HG03520 (cell line): ENCODE results near the gene CHFR.
"Not testable (repeated sequence)": the region's sequence is repeated elsewhere in the genome, so short reads cannot be mapped to it uniquely, and the experiment has no call there.

Experiments
- ATAC-seq: cut with Tn5 transposase; IDR thresholded peaks from one replicate; pipeline ENCODE4 v1.9.1; 2021; ENCODE audit warnings: mild to moderate bottlenecking, moderate library complexity; ENCODE audit not compliant: unreplicated experiment

CHFR gene

DNA sequence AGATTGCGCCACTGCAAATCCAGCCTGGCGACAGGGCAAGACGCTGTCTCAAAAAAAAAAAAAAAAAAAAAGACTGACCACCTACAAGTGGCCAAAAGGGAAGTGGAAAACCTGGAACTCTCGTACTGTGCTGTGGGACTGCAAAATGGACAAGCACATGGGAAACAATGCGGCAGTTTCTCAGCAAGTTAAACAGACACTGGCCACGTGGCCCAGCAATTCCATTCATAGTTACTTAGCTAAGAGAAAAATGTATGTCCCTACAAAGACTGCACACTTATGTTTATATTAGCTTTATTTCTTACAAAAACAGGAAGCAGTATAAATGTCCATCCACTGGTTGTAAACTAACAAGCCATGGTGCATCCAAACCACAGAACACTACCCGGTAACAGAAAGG, 5.6 kb downstream of the CHFR start:
- ATAC-seq, result no peak

- not testable (repeated sequence) for ATAC-seq
Measured at GRCh38 chr12:132874620-132875019, 12.8 kb downstream of the CHFR start.

GRCh38 chr12:132874175-132874574, 13.2 kb downstream of the CHFR start:
- ATAC-seq, result no peak

GRCh38 chr12:132873724-132874123, 13.7 kb downstream of the CHFR start:
- no peak for ATAC-seq

DNA sequence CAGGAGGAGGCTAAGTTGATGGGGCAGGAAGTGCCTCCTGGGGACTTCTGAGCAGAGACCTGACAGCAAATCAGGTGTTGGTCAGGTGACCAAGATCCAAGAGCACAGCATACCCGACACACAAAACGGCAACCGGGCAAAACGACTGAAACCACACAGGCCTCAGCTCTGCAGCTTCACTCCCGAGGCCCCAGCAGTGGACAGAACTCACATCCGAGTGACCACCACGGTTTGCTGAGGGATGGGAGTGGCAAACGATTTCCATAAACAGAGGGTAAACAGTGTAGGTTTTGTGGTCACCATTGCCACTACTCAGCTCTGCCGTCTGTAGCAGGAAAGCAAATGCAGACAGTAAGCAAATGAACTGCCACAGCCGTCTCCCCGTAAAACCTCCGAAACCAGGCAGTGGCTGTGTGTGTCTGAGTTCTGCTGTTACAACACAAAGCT, 14.4 kb downstream of the CHFR start:
- ATAC-seq, result no peak

GRCh38 chr12:132872073-132872855, 15.1 kb downstream of the CHFR start:
- no peak for ATAC-seq

DNA sequence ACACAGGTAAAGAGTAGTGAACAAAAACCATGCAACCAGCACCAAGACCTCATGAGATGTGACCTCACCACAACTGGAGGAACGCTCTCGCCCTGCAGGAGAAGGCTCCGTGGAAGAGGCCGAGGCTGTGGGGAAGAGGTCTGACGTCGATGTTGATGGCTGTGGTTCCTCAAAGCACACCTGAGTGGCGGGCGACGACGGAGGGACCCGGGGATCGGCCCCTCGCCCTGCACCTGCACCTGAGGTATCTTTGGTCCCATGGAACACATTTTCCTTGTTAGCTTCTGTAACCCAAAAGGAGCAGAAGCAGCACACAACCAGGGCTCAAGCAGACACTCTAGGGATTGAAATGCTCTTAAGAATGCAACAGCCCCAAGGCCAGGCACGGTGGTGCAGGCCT, 17.9 kb downstream of the CHFR start:
- ATAC-seq, result no peak

GRCh38 chr12:132866251-132866828, 21.1 kb downstream of the CHFR start:
- ATAC-seq, result no peak

DNA sequence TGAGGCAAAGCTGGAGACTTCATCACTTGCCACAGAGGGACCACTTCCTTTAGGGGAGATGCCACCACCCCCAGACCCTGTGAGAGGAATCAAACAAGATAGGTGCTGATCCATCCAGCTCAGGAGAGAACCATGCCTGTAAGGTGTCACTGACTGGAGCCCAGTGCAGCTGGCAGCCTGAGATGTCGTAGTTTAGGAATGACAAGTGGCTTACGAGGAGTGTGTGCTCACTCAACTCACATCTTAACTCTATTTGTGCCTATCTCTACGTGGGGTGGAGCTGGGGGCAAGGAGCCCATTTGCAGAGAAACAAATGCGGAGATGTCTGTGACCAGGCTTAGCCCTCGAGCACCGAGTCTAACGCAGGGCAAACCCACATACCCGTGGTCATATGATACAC, 25.8 kb downstream of the CHFR start:
- ATAC-seq, result no peak

DNA sequence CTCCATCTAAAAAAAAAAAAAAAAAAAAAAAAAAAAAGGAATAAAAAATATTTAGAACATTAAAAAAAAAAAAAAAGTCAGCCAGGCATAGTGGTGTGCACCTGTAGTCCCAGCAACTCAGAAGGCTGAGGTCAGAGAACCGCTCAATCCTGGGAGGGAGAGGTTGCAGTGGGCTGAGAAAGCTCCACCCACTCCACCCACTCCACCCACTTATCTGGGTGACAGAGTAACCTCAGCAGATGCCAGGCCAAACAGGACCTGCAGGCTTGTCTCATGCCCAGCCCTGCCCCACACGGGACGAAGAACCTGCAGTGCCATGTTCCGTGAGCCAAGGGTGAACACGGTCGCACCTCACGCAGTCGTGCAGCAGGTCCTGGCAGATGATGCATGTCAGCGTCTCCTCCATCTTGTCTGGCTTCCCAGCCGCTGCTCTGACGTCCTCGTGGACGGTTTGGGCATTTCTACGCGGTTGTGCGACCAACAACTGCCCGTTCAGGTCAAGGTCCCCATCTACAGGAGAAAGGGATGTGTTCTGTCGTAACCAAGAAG, 28.6 kb downstream of the CHFR start:
- ATAC-seq, result no peak

DNA sequence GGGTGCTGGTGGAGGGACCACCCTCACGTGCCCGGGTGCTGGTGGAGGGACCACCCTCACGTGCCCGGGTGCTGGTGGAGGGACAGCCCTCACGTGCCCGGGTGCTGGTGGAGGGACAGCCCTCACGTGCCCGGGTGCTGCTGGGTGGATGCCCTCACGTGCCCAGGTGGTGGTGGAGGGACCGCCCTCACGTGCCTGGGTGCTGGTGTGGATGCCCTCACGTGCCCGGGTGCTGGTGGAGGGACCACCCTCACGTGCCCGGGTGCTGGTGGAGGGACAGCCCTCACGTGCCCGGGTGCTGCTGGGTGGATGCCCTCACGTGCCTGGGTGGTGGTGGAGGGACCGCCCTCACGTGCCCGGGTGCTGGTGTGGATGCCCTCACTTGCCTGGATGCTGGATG, 30.4 kb downstream of the CHFR start:
- ATAC-seq, result not testable (repeated sequence)

- no peak for ATAC-seq
Measured at GRCh38 chr12:132856581-132856980, 30.8 kb downstream of the CHFR start.

DNA sequence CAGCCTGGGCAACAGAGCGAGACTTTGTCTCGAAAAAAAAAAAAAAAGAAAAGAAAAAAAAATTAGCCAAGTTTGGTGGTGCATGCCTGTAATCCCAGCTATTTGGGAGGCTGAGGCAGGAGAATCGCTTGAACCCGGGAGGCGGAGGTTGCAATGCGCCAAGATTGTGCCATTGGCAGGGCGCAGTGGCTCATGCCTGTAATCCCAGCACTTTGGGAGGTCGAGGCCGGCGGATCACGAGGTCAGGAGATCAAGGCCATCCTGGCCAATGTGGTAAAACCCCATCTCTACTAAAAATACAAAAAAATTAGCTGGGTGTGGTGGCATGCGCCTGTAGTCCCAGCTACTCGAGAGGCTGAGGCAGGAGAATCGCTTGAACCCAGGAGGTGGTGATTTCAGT, 32.2 kb downstream of the CHFR start:
- ATAC-seq, result not testable (repeated sequence)

DNA sequence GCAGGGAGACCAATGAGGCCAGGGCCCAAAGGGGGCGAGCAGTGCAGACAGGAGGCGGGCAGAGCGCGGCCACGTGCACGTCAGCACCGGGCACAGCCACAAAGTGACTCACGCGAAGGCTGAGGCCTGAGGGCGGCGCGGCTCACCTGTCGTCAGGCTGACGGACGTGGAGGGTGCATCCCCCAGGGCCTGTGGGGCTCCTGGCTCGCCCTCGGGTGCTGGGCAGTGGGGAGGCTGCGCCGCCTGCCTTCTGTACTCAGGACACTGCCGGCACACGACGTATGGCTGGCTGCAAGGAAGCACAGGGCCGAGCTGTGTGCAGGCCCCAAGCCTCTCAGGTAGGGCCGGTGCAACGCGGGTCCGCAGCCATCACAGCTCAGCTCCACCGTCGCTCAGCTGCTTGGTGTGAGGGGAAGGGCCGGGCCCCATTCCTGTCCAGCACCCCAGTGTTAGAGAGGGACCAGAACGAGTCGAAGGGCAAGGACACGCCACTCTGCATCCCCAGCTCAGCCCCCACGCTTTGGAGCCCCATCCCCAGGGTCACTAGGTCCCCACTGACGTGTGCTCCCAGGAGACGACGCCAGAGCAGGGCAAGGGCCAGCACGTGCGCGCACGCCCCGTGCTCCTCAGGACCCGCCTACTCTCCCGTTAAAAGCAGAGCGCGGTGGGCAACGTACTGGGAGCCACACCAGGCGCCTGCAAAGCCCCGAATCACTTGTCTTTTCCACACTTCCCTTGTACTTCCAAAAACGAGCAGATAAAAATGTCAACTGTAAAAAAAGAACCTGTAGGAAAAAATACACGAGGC, 33.9 kb downstream of the CHFR start:
- ATAC-seq, result no peak

- no peak for ATAC-seq
Measured at GRCh38 chr12:132852496-132852895, 34.9 kb downstream of the CHFR start.

DNA sequence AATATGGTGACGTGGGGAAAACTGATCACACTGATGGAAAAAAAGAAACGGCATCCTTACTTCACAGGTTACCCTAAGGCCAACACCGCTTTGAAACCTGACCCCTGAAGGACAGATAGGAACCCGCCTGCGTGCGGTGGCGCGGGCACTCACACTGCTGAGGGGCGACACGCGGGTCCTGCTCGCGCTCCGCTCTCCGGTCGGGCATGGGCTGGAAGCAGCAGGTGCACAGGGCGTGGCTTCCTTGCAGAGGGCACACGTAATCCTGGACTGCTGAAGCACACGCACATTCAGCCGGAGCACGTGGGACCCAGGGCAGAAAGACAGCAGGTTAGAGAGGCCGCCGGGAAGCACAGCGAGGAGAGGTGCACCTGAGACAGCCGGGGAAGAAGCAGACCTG, 35.9 kb downstream of the CHFR start:
- no peak for ATAC-seq

GRCh38 chr12:132850291-132850690, 37.1 kb downstream of the CHFR start:
- ATAC-seq, result no peak

DNA sequence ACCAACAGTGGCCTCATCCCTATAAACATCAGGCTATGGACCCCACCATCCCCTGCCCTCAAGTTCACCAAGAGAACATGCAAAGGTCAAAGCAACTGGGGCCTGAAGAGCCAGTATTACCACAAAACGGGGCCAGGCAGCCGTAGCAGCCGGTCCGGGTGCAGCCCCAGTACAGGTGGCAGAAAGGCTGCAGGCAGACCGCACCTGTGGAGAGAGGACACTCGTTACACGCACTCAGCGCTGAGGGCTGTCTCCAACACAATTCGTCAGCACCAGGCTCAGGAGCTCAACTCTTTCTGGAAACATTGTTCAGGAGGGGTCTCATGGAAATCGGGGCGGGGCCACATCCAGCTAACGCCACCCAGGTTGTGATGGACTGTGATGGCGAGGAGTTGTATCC, 38.9 kb downstream of the CHFR start:
- ATAC-seq, result no peak

DNA sequence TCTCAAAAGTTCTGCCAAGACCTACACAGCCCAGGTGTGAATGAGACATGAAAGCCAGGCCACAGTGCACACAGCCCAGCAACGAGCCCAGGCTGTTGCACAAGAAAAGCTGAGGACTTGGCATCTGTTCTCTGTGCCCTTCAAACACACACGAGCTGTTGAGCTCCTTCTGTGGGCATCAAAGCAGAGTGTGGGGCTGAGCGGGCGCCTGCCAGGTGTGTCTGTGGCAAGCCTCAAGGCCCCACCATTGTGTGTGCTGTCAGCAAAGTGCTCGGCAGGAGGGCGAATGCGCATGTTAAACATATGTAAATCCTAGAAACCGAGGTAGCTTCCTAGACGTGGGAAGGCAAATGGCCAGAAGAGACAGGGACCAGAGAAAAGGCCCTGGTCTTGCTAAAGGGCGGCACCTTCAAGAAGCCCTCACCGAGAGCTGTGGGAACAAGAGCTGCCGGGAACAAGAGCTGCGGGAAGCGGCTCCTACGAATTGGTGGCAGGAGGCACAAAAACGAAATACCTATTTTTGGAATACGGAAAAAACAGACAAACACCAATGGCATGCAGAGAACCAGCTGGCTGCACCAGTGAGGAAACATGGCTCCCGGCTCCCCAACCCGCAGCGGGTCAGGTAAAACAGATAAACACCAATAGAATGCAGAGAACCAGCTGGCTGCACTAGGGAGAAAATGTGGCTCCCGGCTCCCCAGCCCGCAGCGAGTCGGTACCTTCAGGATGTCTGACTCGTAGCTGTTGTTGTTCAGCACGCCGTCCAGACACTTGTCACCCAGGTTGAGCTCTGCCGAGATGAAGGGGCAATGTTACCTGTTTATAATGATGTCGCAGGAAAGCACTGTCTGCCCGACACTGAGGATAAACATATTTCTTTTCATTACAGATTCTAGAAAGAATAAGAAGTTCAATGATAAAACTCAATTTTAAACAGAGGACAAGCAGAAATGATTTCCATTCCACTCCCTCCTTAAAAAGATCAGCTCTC, 39.7 kb downstream of the CHFR start:
- no peak for ATAC-seq

GRCh38 chr12:132844681-132845080, 42.7 kb downstream of the CHFR start:
- ATAC-seq, result not testable (repeated sequence)
